ENCODE data around the gene TMEM258.

DNA sequence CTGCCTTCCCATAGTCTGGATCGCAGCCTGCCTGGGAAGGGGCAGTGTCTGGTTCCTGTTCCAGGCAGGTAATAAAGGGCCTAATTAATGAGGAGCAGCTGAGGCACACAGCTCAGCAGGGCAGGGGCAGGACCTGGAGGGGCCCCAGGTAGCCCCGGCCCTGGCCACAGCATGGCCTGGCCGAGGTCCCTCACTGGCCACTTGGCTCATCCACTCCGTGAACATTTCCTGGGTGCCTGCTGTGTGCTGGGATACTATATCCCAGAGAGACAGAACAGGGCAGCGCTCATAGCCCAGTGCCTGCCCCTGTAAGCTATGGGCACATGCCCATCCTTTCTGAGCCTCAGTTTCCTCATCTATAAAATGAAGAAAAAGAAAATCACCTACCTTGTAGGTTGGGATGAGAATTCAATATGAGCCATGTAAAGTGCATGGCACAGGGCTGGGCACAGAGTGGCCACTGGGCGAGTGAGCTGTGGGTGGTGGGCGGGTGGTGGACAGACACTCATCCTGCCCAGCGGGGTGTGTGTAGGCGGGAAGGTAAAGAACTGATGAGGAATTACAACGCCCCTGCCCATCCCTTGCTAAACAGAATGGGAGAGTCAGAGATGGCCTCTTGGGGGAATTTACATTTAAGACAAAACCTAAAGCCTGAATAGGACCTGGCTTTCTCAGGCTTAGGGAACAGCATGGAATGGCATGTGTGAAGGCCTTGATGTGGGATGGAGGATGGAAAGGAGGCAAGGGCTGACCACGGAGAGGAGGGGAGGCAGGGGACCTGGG lies 30.8 kb downstream of the TMEM258 start:
- TF ChIP-seq ASH2L (IDR thresholded peaks at IDR 0.05; ENCODE audit: borderline replicate concordance, low read depth) (no peak), POLR2A (IDR thresholded peaks at IDR 0.05; ENCODE audit: low read depth, low read length) (no peak), CEBPB (IDR thresholded peaks at IDR 0.05; ENCODE audit: borderline replicate concordance in 1 of 2, low read depth in 2 of 2, low read length in 2 of 2) (no peak), EP300 (IDR thresholded peaks at IDR 0.05; ENCODE audit: borderline replicate concordance in 1 of 2, control insufficient read depth in 1 of 2, low read depth in 2 of 2, low read length in 2 of 2) (no peak), TBL1XR1 (IDR thresholded peaks at IDR 0.05; ENCODE audit: low read depth, low read length) (no peak), TAF1 (IDR thresholded peaks at IDR 0.05; ENCODE audit: borderline replicate concordance, low read depth, low read length) (no peak)
- TF ChIP-seq, protein P1, sequence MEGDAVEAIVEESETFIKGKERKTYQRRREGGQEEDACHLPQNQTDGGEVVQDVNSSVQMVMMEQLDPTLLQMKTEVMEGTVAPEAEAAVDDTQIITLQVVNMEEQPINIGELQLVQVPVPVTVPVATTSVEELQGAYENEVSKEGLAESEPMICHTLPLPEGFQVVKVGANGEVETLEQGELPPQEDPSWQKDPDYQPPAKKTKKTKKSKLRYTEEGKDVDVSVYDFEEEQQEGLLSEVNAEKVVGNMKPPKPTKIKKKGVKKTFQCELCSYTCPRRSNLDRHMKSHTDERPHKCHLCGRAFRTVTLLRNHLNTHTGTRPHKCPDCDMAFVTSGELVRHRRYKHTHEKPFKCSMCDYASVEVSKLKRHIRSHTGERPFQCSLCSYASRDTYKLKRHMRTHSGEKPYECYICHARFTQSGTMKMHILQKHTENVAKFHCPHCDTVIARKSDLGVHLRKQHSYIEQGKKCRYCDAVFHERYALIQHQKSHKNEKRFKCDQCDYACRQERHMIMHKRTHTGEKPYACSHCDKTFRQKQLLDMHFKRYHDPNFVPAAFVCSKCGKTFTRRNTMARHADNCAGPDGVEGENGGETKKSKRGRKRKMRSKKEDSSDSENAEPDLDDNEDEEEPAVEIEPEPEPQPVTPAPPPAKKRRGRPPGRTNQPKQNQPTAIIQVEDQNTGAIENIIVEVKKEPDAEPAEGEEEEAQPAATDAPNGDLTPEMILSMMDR (IDR thresholded peaks at IDR 0.05 in 2 of 3, conservative IDR thresholded peaks at IDR 0.05 in 1 of 3; ENCODE audit: control insufficient read depth in 2 of 3, extremely low read depth in 1 of 3, insufficient read depth in 1 of 3, low read depth in 3 of 3, low read length in 3 of 3) = no peak
- TF ChIP-seq, protein P2, sequence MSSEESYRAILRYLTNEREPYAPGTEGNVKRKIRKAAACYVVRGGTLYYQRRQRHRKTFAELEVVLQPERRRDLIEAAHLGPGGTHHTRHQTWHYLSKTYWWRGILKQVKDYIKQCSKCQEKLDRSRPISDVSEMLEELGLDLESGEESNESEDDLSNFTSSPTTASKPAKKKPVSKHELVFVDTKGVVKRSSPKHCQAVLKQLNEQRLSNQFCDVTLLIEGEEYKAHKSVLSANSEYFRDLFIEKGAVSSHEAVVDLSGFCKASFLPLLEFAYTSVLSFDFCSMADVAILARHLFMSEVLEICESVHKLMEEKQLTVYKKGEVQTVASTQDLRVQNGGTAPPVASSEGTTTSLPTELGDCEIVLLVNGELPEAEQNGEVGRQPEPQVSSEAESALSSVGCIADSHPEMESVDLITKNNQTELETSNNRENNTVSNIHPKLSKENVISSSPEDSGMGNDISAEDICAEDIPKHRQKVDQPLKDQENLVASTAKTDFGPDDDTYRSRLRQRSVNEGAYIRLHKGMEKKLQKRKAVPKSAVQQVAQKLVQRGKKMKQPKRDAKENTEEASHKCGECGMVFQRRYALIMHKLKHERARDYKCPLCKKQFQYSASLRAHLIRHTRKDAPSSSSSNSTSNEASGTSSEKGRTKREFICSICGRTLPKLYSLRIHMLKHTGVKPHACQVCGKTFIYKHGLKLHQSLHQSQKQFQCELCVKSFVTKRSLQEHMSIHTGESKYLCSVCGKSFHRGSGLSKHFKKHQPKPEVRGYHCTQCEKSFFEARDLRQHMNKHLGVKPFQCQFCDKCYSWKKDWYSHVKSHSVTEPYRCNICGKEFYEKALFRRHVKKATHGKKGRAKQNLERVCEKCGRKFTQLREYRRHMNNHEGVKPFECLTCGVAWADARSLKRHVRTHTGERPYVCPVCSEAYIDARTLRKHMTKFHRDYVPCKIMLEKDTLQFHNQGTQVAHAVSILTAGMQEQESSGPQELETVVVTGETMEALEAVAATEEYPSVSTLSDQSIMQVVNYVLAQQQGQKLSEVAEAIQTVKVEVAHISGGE (CRISPR knock-in tag; IDR thresholded peaks at IDR 0.05) = no peak
- TF ChIP-seq, protein P3, sequence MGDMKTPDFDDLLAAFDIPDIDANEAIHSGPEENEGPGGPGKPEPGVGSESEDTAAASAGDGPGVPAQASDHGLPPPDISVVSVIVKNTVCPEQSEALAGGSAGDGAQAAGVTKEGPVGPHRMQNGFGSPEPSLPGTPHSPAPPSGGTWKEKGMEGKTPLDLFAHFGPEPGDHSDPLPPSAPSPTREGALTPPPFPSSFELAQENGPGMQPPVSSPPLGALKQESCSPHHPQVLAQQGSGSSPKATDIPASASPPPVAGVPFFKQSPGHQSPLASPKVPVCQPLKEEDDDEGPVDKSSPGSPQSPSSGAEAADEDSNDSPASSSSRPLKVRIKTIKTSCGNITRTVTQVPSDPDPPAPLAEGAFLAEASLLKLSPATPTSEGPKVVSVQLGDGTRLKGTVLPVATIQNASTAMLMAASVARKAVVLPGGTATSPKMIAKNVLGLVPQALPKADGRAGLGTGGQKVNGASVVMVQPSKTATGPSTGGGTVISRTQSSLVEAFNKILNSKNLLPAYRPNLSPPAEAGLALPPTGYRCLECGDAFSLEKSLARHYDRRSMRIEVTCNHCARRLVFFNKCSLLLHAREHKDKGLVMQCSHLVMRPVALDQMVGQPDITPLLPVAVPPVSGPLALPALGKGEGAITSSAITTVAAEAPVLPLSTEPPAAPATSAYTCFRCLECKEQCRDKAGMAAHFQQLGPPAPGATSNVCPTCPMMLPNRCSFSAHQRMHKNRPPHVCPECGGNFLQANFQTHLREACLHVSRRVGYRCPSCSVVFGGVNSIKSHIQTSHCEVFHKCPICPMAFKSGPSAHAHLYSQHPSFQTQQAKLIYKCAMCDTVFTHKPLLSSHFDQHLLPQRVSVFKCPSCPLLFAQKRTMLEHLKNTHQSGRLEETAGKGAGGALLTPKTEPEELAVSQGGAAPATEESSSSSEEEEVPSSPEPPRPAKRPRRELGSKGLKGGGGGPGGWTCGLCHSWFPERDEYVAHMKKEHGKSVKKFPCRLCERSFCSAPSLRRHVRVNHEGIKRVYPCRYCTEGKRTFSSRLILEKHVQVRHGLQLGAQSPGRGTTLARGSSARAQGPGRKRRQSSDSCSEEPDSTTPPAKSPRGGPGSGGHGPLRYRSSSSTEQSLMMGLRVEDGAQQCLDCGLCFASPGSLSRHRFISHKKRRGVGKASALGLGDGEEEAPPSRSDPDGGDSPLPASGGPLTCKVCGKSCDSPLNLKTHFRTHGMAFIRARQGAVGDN (IDR thresholded peaks at IDR 0.05) = no peak
- TF ChIP-seq, protein P4, sequence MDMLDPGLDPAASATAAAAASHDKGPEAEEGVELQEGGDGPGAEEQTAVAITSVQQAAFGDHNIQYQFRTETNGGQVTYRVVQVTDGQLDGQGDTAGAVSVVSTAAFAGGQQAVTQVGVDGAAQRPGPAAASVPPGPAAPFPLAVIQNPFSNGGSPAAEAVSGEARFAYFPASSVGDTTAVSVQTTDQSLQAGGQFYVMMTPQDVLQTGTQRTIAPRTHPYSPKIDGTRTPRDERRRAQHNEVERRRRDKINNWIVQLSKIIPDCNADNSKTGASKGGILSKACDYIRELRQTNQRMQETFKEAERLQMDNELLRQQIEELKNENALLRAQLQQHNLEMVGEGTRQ (IDR thresholded peaks at IDR 0.05; ENCODE audit: borderline replicate concordance, low read depth, low read length) = no peak

Measured in GM12878 (cell line).